ENCODE results near the gene ICA1.

Gene ICA1

DNA sequence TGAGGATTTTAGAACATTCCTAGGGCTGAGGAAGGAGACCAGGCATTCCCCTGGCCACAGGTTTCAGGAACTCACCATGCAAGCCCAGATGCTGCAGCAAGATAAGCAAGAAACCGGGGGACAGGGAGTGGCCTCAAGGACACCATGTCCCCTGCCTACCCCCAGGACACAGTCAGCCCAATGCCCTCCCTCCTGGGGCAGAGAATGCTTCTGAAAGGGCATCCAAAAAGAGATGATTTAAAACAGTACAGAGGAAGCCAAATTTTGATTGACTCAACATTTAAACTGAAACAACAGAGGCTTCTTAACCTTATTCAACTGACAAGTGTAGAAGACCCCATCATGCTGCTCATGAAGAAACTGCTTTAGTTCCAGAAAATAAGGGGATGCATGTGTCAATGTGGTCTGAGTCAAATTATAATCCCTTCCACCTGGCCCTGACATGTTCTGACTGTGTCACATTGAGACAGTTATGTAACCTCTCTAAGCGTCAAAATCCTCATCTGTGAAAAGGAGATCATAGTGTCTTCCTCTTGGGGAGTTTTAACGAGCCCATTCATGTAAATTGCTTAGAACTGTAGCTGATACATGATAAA is 60.0 kb downstream of the ICA1 start:
- DNase-seq = no peak

- DNase-seq = no peak
Observed at GRCh38 chr7:8200717-8201116, 61.2 kb downstream of the ICA1 start.

- no peak for DNase-seq
Observed at GRCh38 chr7:8200316-8200715, 61.7 kb downstream of the ICA1 start.

GRCh38 chr7:8197994-8198698 is 63.8 kb downstream of the ICA1 start:
- no peak for DNase-seq

DNA sequence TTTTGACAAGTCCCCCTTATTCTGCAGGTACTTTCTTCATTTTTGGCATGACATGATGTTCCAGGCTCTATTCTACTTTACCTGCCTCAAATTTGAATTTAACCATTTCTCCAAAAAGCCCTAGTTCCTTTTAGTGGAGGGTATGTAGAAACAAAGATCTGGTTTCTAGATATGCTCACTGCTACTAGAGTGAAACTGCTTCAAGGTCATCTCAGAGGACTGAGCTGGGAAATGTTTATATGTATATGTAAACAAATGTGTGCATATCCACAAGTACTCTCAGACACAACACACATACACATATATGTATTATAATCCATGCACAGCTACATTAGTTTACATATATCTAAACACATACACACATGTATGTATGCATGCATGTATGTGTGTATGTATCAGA is 69.1 kb downstream of the ICA1 start:
- DNase-seq = no peak

- DNase-seq = peak in 21 of 58 donors; percentile 10 to 70 (median 28)
Observed at GRCh38 chr7:8190119-8190895, 71.7 kb downstream of the ICA1 start.

- DNase-seq = peak in 4 of 58 donors; percentile 6 to 47 (median 14)
Observed at GRCh38 chr7:8189625-8190024, 72.3 kb downstream of the ICA1 start.

GRCh38 chr7:8185926-8186683 is 75.9 kb downstream of the ICA1 start:
- no peak for DNase-seq

GRCh38 chr7:8184221-8184620 is 77.7 kb downstream of the ICA1 start:
- no peak for DNase-seq

GRCh38 chr7:8179486-8179885 is 82.5 kb downstream of the ICA1 start:
- no peak for DNase-seq

GRCh38 chr7:8178353-8178752 is 83.6 kb downstream of the ICA1 start:
- no peak for DNase-seq

DNA sequence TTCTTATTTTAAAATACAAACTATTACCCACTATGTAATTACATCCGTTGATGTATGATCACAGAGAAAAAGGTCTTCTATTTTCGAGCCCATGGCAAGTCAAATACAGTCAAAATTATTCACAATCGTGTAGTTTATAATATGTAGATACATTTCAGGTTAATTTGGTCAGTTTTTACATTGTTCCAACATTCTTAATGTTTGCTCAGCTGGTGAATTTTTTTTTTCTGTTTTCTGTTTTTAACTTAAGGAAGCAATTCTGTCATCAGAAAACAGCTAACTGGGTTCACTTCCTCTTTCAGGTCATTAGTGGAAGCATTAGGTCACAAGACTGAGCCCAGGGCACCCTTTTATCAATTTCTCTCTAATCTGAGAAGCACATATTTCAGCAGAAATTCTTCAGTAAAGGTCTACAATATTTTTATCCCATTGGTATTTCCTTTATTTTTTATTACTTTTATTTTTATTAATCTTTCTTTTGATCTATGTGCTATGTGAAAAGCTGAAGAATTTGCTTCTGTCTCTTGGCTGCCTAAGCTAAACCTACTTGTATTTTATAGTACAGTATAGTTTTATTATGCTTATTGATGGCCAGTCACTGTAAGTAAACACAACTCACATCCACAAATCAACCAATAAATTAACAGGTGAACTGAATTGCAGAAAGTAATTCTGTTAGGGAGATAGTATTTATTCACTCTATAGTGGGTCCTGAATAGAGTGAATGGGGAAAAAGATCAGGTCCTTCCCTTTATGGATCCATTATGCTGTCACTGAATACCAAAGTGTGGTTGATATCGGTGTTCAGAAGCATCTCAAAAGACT is 84.6 kb downstream of the ICA1 start:
- no peak for DNase-seq

DNA sequence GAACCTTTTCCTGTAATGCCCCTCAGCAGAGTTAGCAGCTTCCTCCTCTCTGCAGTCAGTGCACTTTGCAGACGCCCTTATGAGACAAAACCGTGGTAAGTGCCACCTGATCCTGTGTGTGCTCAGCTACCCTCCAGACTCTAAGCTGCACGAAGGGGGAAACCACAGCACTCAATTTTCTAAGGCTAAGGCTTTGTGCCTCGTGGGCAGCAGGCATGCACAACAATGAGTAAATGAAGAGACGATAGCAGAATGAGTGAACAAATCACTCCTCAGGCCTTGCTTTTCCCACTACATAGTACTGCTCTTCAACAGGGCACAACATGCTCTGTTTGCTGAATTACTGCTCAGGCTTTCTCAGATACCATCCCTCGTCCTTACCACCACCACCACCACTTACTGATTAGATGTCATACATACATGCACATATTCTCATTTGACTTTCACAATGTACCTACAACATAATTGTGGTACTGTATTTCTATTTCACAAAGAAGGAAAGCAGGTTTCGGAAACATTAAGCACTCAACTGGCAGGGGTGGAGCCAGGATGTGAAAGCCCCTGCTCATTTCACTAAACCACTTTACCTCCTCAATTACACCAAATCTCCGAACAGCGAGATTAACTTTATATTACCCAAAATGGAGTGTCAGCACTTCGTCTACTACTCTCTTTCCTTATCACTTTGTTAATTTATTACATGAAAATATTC is 85.4 kb downstream of the ICA1 start:
- peak in 3 of 58 donors; percentile 10 to 29 (median 21) for DNase-seq

- DNase-seq = no peak
Observed at GRCh38 chr7:8175929-8176369, 86.0 kb downstream of the ICA1 start.

- no peak for DNase-seq
Observed at GRCh38 chr7:8172372-8173354, 89.3 kb downstream of the ICA1 start.

DNA sequence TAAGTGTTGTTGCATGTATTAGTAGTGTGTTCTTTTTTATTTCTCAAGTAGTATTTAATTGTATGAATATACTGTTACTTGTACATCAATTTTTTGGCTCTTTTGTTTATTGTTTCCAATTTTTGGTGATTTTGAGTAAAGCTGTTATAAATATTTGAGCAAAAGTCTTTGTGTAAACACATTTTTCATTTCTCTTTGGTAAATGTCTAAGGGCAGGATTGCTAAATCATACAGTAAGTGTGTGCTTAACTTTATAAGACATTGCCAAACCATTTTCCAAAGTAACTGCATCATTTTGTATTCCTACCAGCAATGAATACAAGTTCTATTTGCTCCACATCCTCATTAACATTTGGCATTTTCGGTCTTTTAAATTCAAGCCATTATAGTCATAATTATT is 92.8 kb downstream of the ICA1 start:
- DNase-seq = no peak

- DNase-seq = no peak
Observed at GRCh38 chr7:8168336-8168735, 93.6 kb downstream of the ICA1 start.

GRCh38 chr7:8165150-8165549 is 96.8 kb downstream of the ICA1 start:
- DNase-seq = no peak

GRCh38 chr7:8162181-8162580 is 99.8 kb downstream of the ICA1 start:
- no peak for DNase-seq
